Measurements from ENCODE around the gene CCDC188.

The CCDC188 gene

DNA sequence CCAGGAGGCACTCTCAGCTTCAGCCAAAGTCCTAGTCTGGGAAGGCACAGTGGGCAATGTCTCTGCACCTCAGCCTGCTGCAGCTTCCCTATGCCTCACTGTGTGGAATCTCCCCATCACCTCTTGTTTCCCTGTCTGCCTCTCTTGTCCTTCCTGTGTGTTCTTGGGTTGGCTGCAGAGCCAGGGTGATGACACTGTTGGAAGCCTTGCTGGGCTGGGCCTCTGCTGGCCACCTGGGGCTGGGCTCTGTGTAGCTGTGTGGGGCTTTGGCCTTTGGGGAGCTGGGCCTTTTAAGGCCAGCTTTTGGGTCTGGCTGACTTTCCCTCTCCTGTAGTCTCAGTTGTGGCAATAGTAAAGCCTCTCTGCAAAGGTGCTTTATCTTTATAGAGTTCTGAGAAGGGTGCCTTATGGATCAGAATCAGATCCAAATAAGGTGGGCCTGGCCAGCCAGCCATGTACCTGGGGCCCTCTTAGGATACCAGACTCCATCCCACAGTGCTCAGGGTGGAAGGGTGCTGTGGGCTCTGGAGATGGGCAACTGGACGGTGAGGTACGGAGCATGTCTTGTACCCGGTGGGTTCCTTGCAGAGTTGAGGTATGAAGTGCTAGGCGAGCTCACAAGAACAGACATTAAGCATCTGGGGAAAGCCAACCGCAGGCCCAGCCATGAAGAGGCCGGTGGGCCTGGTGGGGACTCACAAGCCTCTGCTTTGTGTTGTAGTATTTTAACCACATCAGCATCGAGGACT is 45.2 kb downstream of the CCDC188 start:
- no peak for DNase-seq (ENCODE audit: low spot score)

DNA sequence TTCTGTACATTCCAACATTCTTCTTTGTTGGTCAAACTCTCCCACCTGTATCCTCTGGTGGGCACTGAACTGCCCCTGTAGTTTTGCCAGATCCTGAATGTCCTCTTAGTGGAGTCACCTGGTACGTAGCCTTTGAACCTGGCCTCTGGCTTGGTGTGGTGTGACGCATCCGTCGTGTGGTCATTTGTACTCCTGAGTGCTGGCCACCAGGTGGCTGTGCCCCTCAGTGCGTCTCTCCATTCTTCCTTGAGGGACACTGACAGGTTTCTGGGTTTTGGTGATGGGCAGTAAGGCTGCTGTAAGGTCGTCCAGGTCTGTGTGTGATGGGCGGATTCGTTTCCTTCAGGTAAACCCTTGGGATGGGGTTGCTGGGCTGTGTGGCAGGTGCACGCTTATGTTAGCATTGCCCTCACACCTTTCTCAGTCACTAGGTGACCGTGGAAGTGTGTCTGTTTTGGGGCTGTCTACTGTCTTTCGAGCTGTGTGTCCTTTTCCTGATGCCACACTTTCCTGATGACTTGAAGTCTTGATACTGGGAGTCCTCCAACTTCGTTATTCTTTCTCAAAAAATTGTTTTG is 48.6 kb downstream of the CCDC188 start:
- DNase-seq (ENCODE audit: low spot score): no peak

DNA sequence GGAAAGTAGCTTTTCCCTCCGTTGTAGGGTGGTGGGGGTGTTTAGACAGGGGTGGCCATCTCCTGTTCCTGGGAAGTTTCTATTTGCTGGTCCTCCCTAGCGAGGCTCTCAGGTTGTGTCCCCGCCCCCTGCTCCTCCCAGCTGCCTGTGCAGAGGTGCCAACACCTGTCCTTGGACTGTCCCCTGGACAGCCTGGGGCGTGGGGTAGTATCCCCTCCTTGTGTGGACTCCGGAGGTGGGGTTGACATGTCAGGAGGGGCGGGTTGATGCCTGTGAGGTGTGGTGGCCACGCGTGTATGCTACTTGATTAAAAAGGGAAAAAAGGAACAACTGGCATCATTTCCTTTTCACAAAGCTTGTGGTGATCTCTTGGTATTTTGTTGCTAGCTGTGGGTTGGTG is 49.2 kb downstream of the CCDC188 start:
- DNase-seq (ENCODE audit: low spot score): no peak

DNA sequence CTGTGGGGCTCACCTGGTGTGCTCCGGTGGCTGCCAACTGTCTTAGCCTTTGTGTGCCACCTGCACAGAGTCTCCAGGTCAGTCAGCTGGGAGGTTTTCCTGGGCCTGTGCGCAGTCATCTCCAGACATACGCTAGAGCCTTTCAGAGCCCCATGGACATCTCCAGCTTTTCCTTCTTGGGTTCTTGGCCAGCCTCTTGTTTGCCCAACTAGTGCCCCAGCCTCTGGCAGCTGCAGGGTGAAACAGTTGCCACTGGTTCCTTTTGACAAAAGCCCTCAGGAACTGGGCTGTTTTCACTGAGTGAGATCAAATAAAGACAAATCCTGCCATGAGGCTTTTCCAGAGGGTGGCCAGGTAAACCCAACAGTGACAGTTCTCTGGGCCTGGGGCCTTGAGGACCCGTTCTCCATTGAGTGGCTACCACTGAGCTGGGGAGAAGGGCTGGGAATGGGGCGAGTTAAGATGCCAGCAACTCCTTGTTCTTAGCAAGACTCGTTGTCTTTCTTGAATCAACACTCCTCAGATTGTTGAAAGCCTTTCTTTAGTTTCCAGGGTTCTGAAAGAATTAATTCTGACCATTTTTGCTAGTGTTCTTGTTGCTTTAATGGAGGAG is 51.6 kb downstream of the CCDC188 start:
- DNase-seq (ENCODE audit: low spot score): no peak
